HG03439 (cell line): ENCODE results near the gene RNLS.

Source experiments
- ATAC-seq: cut with Tn5 transposase; IDR thresholded peaks from one replicate; pipeline ENCODE4 v1.9.1; 2021; ENCODE audit warnings: mild to moderate bottlenecking, moderate library complexity; ENCODE audit not compliant: unreplicated experiment

RNLS gene

DNA sequence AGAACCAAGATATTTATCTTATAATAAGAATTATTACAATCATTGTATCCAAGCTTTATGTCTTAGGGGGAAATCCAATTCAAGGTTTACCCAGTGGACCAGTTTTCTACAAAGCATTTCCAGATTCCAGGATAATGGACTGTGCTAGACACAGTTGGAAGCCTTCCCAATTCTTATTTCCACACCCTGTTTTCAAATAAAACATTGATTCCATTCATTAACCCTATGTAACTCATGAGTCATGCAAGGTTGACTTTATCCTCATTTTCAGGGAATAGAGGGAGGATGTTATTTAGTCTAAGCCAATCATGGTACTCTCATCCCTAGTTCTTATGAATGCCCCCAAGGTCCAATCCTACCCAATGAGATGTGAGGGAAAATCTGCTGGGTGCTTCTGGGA, 145.7 kb downstream of the RNLS start:
- no peak for ATAC-seq

DNA sequence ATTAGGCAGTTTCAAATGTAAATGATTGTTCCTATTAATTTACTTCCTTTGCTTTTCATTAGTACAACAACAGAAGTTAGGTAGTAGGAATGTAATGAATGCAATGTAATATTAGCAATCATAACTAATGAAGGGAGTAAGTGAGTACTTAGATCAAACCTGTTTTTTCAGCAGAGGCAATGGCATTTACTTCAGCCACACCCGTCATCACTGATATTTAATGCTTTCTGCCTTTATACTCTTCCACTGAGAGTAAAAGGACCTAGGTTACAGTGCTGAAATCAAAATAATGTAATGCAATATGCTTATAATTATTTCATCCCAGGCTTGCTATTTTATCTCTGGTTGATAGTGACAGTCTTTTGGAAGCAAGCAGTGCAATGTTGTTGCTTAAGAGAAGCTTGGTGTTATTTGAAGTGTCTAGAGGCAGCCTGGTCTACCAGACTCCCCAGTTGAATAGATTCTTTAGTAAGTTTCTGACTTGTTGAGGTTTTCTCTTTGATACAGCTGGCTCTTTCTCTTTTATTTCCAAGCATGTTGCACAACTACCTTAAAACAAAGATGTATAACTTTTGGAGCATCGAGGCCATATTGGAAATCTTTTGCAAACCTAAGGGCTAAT, 149.4 kb downstream of the RNLS start:
- no peak for ATAC-seq

DNA sequence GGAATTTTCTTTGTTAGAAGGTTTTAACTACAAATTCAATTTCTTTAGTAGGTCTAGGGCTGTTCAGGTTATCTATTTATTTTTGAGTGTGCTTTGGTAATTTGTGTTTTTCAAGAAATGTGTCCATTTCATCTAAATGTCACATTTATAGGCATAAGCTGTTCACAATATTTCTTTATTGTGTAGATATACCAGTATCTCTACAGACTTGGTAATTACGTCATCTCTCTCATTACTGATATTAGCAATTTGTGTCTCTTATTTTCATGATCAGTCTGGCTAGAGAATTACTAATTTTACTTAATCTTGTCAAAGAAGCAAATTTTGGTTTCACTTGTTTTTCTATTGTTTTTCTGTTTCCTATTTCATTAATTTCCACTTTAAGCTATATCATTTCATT, 152.0 kb downstream of the RNLS start:
- no peak for ATAC-seq

DNA sequence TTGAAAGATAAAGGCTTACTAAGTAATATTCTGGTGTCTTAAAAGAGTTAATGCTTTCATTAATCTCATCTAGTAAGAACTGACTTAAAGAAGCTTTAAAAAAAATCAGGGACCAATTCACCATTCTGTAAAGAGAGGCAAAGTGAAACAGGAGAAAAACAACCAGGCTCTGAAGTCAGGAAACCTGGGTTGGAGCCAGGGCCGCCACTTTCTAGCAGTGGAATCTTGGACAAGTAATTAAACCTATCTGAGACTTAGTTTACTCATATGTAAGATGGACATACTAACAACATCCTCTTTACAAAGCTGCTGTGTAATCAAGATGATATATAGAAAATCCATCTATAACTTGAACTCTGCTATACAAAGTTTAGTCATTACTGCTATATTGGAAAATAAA, 154.1 kb downstream of the RNLS start:
- no peak for ATAC-seq

DNA sequence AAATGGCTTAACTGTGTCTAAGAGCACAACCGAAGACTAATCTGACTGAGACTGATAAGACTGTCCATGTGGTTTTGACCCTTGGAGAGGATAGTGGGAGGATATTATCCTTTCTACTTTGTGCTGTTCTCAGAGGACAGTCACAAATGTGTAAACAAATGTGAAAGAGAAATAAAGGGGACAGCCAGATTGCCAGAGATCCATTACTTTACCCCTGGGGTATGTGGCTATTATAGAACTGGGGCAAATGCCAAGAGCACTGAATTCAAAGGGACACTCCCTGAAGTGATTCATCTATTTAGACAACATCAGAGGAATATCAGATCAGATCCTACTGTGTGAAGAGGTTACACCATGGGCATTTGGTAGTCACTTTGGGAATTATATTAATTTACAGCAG, 154.7 kb downstream of the RNLS start:
- no peak for ATAC-seq

DNA sequence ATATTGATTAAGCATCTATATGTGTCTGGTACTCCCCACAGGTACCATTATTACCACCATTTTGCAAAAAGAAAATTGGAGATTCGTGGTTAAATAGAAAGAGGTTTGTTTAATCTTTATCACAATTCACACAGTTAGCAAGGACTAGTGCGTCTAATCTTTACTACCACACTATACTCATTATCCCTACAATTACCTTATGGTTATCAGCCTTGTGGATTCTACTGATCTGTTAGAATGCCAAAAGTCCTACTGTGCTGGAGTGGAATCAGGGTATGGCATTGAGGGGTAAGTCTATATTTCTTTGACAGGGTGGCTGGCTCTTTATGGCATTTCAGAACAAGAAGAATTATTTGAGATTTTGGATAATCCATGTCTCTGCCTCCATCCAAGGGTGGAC, 156.1 kb downstream of the RNLS start:
- ATAC-seq, result no peak

DNA sequence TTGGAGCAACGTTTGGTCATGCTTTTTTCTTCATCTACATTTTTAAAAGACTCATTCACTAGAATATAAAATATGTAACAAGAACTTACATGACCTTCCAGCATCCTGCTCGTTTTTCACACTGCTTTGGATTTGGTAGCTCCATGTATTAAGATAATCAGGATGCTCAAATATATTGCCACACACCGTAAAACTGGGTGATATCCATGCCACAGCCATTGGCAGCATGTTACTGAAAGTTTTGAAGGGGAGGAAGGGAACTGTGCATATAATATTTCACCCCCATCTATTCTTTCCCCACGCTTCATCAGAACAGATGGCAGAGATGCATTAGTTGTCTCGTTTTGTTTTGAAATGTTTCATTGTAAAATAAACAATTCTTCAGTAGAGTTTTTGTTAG, 158.2 kb downstream of the RNLS start:
- ATAC-seq, result no peak

DNA sequence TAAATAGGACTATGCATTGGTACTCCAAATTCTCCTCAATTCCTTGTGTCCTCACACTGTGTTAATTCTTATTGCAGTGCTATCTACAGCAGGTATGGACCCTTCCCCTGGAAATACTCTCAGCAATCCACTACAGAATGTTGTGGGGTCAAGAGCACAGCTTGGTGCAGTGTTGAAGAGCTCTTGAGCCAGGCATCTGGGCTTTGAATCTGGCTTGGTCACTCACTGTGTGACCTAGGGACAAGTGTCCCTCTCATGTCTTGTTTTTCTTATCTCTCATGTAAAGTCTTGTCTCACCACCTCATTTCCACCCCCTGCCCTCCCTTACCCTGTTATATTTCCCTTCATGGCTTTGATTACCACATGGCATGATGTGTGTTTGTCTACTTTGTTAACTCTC, 159.4 kb downstream of the RNLS start:
- no peak for ATAC-seq

DNA sequence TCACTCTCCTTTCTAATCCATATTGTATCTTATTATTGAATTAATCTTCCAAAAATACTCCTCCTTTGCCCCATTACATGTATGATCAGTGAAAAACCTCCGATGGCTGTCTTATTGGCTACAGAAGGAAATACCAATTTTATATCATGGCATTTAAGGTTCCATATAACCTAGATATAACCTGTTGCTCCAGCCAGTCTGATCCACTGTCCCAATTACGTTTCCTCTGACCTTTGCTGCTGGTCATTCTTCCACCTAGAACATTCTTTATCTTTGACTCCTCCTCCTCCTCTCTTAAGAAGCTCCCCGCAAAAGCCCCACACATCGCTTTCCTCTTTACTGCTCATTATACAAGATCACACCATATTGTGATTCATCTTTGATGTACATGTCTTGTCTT, 161.5 kb downstream of the RNLS start:
- ATAC-seq, result no peak

DNA sequence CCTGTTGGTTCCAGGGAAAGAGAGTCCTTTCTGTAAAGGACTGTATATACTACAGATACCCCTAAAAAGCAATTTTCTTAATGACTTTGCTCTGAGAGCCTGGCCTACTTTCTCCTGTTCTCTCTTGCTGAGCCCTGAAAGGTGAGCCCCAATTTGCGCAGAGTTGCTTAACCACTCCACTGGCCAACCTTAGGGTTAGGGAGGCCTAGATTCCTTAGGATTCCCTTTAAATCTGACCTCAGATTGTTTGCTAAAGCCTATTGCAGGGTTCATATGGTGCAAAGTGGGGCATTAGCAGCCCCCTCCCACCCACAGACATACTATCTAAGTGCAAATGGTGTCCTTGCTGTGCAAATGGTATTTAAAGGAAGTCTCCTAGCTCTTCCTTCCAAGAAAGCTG, 164.2 kb downstream of the RNLS start:
- ATAC-seq, result no peak

DNA sequence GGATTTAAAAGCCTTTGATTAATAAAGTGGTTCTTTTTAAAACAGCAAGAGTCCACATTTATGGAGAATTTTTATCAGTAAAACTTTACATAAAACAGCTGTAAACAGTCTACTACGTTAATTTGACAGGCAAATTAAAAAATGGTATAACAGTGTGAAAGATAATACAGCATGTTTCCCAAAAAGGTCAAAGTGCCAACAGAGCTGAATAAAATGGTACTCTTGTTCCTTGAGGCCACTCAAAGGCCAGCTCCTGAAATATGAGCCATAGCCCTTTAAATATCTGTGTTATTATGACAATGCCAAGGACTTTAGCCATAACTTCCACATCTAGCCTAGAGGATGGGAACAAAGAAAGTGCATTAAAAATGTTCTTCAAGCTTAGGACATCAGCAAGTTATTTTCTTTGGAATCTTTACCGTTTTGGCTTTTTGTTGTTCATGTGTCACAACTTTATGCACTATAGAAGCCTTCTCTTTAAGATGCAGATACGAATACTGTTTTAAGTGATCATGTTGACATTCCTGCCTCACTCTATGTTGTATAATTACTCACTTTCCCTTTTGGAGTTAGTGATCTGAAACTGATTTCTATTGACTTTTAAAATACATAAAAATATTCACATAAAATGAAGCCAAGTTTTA, 165.6 kb downstream of the RNLS start:
- no peak for ATAC-seq

DNA sequence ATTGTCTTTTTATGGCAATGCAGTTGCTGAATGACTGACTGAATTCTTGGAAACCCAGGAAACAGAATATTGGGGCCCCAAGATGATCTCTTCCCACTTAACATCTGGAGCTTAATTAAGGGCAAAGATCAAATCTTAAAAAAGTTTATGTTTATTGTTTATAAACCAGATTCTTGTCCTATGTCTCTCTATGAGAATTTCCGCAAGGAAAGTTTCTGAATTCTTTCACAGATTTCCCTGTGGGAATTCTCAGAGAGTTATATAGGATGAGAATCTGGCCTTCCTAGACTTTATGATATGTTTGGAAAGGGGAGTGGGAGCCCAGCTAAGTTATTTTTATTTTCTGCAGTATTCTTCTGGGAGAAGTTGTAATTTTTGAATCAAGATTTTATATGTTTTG, 166.3 kb downstream of the RNLS start:
- ATAC-seq, result no peak

DNA sequence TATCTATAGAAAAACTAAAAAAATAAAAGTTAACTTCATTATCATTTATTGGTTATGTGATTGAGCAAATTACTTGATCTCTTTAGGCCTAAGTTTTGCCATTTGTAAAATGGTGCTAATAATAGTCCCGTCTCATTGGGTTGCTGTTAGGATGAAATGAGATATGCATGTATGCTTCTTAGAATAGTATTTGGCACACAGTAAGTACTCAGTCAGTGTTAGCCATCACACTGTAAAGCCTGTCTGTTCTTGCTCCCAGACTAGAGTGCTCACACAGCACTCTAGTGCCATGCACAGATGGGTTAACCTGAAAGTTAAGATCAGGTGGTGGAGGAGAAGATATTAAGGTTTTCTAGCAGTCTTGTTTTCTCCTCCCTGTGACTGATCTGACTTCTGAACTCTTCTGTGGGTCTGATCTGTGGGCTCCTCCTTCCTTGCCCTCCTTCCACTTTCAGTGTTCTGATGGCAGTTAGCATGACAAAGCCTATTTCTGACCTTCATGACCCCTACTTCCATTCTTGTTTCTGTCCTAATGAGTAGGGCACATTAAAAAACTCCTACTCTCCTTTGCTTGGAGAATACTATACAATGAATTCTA, 167.5 kb downstream of the RNLS start:
- no peak for ATAC-seq

DNA sequence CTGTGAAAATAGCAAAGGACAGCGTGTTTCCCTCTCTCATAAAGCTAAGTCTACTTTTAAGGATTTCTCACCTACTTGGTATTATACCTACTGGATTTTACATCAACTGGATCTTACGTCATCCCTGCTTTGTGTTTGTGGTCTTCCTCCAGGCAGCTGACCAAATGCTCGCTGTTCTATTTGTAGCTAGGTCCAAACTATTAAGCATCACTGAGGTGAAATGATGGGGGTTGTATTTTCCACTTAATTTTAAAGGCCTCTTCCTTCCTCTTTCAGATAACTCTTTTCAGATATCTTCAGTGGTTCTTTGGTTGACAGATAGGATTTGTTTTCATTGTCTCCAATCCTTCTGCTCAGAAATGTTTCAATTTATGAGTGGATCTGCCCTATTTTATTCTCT, 169.7 kb downstream of the RNLS start:
- no peak for ATAC-seq

DNA sequence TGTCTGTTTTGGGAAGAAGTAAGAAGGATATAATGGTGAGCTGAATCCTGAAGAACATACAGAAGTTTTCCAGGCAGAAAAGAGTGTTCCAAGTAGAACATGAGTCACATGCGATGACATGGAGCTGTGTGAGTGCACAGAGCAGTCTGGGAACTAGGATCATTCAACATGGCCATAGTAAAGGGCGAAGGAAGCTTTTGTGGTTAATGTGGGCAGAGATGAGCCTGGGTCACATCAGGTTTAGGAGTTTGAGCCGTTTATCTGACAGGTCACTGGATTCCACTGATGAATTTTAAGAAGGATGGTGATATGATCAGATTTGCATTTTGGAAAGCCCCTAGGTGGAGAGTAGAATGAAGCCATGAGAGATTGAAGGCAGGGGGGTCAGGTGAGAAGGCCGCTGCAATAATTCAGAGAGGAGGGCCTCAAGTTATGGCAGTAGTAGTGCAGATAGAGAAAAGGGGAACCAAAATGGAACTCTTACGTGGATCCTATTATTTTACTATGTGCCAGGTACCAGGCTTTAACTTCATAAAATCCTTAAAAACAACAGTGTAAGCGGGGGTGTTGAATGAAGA, 171.3 kb downstream of the RNLS start:
- ATAC-seq, result no peak

DNA sequence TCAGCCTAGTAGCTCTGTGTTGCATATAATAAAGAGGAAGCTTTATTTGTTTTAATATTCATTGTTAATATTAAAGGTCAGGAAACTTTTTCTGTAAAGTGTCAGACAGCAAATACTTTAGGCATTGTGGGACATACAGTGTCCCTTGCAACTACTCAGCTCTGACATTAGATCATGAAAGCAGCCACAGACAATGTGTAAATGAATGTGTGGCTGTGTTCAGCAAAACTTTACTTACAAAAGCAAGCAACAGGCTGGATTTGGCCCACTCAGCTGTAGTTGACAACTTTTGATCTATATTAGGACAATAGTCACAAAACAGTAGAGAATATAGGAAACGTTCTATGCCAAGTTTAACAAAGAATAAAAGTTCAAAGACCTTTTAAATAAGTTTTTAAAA, 173.3 kb downstream of the RNLS start:
- no peak for ATAC-seq

DNA sequence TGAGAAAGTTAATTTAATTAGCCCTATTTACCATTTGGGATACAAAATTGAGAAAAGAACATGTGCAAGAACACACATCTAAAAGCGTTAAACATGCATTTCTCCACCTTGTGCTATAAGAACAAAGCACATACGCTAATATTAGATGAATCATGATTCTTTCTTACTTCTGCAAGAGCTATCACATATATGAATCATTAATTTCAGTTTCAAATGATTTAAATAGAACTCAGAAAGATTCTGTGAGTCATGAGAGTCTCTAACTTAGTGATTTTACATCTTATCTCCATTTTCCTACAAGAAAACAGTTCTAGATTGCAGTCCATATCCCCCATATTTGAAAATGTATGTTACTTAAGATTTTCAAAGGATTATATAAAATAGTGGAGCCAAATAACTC, 173.9 kb downstream of the RNLS start:
- peak; percentile 75 for ATAC-seq

DNA sequence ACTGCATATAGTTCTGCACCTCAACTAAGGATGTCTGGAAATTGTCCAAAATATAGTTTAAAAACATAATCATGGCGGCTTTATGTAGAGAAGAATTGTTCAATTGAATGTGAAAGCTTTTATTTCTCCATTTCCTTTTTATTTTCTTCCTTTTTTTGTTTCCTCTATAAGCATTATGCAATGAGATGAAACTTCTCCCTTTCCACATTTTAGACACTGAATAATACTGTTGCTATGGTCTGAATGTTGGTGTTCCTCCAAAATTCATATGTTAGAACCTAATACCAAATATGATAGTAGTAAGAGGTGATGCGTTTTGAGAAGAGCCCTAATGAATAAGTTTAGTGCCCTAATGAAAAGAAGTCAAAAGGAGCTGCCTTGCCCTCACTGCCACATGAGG, 175.0 kb downstream of the RNLS start:
- no peak for ATAC-seq

DNA sequence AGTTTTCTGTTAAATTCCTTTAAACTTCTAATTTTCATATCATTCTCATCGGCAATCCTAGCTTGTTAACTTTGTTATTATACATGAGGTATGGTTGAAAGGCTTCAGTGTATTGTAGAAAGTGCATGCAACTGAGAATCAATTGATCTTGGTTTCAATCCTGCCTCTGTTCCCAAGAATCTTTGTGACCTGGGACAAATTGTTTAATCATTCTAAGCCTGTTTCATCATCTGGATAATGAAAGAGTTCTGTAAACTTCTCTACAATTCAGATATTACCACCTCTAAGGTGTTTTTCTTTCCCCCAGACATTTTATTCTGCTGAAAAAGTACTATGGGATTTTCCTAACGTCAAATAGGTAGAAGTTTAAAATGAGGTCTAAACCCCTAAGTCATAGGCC, 179.0 kb downstream of the RNLS start:
- no peak for ATAC-seq

DNA sequence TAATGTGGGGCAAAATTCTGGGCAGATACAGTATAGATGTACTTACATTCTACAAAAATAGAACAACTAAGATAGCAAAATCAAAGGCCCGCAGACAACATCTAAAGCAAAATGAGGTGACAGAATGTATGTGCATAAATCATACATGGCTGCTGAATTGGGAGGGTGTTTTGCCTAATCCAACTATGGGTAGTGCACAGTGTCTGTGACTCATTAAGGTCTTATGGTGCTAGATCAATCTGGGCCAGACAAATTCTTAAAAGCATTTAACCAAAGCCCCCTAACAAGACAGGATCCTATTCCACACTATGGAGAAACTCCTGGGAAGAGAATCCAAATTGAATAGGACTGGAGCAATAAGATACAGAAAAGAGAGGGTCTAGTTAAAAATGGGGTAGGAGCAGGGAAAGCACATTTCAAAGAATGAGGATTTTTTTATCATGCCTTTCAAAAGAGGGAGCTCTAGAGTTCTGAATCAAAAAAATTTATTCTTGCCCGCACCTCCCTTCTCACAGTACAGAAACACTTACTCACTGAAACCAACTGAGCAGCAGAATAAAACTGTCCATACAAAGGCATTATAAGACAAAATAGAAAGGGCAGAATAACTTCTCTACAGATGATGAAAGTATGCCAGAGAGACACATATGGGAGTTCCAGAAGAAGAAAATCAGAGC, 181.3 kb downstream of the RNLS start:
- no peak for ATAC-seq

DNA sequence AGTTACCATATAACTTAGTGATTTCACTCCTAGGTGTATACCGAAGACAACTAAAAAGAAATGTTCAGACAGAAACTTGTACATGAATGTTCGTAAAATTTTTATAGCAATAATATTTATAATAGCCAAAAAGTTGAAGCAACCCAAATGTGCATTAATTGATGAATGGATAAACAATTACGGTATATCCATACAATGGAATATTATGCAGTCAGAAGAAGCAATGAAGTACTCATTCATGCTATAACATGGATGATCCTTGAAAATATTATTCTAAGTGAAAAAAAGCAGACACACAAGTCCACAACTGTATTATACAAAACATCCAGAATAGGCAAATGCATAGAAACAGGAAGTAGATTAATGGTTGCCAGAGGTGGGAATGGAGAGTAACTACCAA, 183.9 kb downstream of the RNLS start:
- ATAC-seq, result no peak

DNA sequence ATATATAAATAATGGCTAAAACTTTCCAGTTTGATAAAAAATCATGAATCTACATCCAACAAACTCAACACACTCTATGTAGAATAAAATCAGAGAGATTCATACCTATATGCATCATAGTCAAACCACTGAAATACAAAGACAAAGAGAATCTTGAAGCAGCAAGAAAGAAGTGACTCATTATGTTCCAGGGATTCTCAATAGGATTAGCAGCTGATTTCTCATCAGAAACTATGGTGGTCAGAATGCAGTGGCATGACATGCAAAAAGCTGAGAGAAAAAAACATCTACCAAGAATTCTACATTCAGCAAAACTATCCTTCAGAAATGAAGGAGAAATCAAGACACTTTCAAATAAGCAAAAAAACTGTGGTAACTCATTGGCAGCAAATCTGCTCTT, 187.4 kb downstream of the RNLS start:
- ATAC-seq, result no peak
